ENCODE data around the gene FLYWCH2. TPM values are rescaled to one million over a fixed set of nuclear protein-coding genes. Genes with fewer than 3 reads are reported as not detected.

The FLYWCH2 gene
- polyA plus RNA-seq, 1 experiment: 22.4 TPM

DNA sequence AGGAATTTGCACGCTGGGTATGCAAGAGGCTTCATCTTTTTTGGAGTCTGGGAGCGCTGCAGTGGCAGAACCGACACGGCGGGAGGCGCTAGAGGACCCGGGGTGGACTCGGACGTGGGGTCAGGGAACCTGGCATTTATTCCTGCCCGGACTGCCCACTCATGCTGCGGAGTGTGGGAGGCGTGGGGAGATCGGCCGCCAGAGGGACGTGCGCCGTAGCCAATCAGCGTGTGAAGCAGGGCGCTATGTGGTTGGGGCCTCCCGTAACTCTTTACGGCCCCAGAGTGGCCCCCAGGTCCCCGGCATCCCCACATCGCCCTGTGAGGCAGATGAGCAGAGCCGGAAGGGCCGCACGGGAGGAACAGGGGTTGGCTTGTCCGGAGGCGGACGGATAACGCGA is 11.2 kb downstream of the FLYWCH2 start:
- H3K9me3 ChIP-seq (ENCODE audit: control insufficient read depth, insufficient read depth, low read length): peaks cover 7% of the 10 kb centered on the region; the same call in 1 of the 2 replicates
- H3K27me3 ChIP-seq (ENCODE audit: control insufficient read depth, insufficient read depth, low read length): no peaks in the 10 kb centered on the region
- no peak for DNase-seq (ENCODE audit: low read depth, low spot score)
- H3K27ac ChIP-seq (ENCODE audit: low read depth, low read length): no peak overlapping the region
- TF ChIP-seq, protein P1, sequence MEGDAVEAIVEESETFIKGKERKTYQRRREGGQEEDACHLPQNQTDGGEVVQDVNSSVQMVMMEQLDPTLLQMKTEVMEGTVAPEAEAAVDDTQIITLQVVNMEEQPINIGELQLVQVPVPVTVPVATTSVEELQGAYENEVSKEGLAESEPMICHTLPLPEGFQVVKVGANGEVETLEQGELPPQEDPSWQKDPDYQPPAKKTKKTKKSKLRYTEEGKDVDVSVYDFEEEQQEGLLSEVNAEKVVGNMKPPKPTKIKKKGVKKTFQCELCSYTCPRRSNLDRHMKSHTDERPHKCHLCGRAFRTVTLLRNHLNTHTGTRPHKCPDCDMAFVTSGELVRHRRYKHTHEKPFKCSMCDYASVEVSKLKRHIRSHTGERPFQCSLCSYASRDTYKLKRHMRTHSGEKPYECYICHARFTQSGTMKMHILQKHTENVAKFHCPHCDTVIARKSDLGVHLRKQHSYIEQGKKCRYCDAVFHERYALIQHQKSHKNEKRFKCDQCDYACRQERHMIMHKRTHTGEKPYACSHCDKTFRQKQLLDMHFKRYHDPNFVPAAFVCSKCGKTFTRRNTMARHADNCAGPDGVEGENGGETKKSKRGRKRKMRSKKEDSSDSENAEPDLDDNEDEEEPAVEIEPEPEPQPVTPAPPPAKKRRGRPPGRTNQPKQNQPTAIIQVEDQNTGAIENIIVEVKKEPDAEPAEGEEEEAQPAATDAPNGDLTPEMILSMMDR (IDR thresholded peaks at IDR 0.05; ENCODE audit: low read depth, low read length): no peak
- ChIA-PET CTCF (interaction anchor here (1.4 kb wide), 1 partner anchor 32 kb away, joined by 5 read pairs; no protein-coding TSS in a partner anchor), POLR2A (no interaction called here)
- H3K4me3 ChIP-seq (ENCODE audit: low read depth, low read length): no peak overlapping the region

- Histone ChIP-seq H3K9me3 (ENCODE audit: control insufficient read depth, insufficient read depth, low read length) (peaks cover 7% of the 10 kb centered on the region; the same call in 1 of the 2 replicates), H3K4me3 (ENCODE audit: low read depth, low read length) (no peak overlapping the region), H3K27ac (ENCODE audit: low read depth, low read length) (peak overlapping the region; percentile 11), H3K27me3 (ENCODE audit: control insufficient read depth, insufficient read depth, low read length) (no peaks in the 10 kb centered on the region)
- ChIA-PET CTCF (interaction anchor here (0.6 kb wide), 1 partner anchor 27 kb away, joined by 4 read pairs; no protein-coding TSS in a partner anchor), POLR2A (no interaction called here)
- TF ChIP-seq, protein P1 (IDR thresholded peaks at IDR 0.05; ENCODE audit: low read depth, low read length): no peak
- DNase-seq (ENCODE audit: low read depth, low spot score): no peak
Observed at GRCh38 chr16:2895813-2896212, 12.8 kb downstream of the FLYWCH2 start.

GRCh38 chr16:2896480-2897010 is 13.5 kb downstream of the FLYWCH2 start:
- Histone ChIP-seq H3K9me3 (ENCODE audit: control insufficient read depth, insufficient read depth, low read length) (peaks cover 7% of the 10 kb centered on the region; the same call in 1 of the 2 replicates), H3K27me3 (ENCODE audit: control insufficient read depth, insufficient read depth, low read length) (no peaks in the 10 kb centered on the region), H3K27ac (ENCODE audit: low read depth, low read length) (no peak overlapping the region), H3K4me3 (ENCODE audit: low read depth, low read length) (no peak overlapping the region)
- POLR2A ChIA-PET: no interaction called here
- TF ChIP-seq, protein P1 (IDR thresholded peaks at IDR 0.05; ENCODE audit: low read depth, low read length): no peak
- DNase-seq (ENCODE audit: low read depth, low spot score): no peak
- CTCF ChIA-PET: no interaction called here

DNA sequence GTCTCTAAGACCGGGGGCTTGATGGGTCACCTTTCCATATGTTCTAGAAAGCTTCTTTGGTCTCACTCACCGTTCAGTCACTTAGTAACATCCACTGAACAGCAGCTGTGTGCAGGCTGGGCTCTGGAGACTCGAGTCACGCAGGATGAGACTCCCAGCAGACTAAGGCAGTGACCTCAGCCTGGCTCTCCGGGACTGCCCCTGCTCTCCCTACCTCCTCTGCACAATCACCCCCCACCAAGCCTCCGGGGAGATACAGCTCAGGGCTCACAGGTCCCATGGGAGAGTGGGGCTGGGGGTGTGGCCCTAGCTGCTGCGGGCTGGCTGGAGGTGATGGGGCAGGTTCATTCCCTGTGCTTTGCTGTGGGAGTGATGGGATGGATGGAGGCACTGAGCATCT is 14.1 kb downstream of the FLYWCH2 start:
- peaks cover 7% of the 10 kb centered on the region; the same call in 1 of the 2 replicates for H3K9me3 ChIP-seq (ENCODE audit: control insufficient read depth, insufficient read depth, low read length)
- H3K4me3 ChIP-seq (ENCODE audit: low read depth, low read length): no peak overlapping the region
- CTCF ChIA-PET: no interaction called here
- TF ChIP-seq, protein P1 (IDR thresholded peaks at IDR 0.05; ENCODE audit: low read depth, low read length): no peak
- no peak overlapping the region for H3K27ac ChIP-seq (ENCODE audit: low read depth, low read length)
- DNase-seq (ENCODE audit: low read depth, low spot score): no peak
- no peaks in the 10 kb centered on the region for H3K27me3 ChIP-seq (ENCODE audit: control insufficient read depth, insufficient read depth, low read length)
- POLR2A ChIA-PET: no interaction called here

- H3K27me3 ChIP-seq (ENCODE audit: control insufficient read depth, insufficient read depth, low read length): no peaks in the 10 kb centered on the region
- ChIA-PET CTCF (interaction anchor here (0.9 to 1.5 kb wide), 2 partner anchors 20 to 28 kb away, joined by 3 to 4 read pairs; no protein-coding TSS in a partner anchor), POLR2A (interaction anchor here (1.7 kb wide), 1 partner anchor 16 kb away, joined by 6 read pairs; the partner anchor contains the start of gene FLYWCH2)
- H3K9me3 ChIP-seq (ENCODE audit: control insufficient read depth, insufficient read depth, low read length): peaks cover 6% of the 10 kb centered on the region; the same call in 1 of the 2 replicates
- no peak overlapping the region for H3K27ac ChIP-seq (ENCODE audit: low read depth, low read length)
- H3K4me3 ChIP-seq (ENCODE audit: low read depth, low read length): no peak overlapping the region
- TF ChIP-seq, protein P1 (IDR thresholded peaks at IDR 0.05; ENCODE audit: low read depth, low read length): no peak
- no peak for DNase-seq (ENCODE audit: low read depth, low spot score)
Observed at GRCh38 chr16:2898831-2899563, 16.0 kb downstream of the FLYWCH2 start.
